Naive B cell (primary cell): ENCODE data around the gene RAPGEF3. TPM values are rescaled to one million over a fixed set of nuclear protein-coding genes. Genes with fewer than 3 reads are reported as not detected.

Experiments used
- ATAC-seq, 2 donors: fragments of 150-1000 bp; cut with Tn5 transposase; 2 replicates each; pipeline ENCODE4 v1.10.0; 2021; ENCODE audit warnings: low read depth in 2 of 2, mild to moderate bottlenecking in 2 of 2, moderate library complexity in 2 of 2
- DNase-seq: peaks from one replicate; pipeline ENCODE4 v3.0.0; 2022
- H3K27ac Mint-ChIP-seq, 6 donors: one replicate each; pipeline ENCODE4 v1.8.0; 2020 to 2022; ENCODE audit warnings: mild to moderate bottlenecking in 6 of 6, mixed read lengths in 6 of 6, moderate library complexity in 5 of 6, inconsistent platforms in 2 of 6
- H3K27me3 Mint-ChIP-seq, 3 donors: one replicate each; pipeline ENCODE4 v1.8.0; 2021 to 2022; ENCODE audit warnings: mixed read lengths in 3 of 3, mild to moderate bottlenecking in 1 of 3
- H3K36me3 Mint-ChIP-seq, 2 donors: one replicate each; pipeline ENCODE4 v1.8.0; 2020 to 2022; ENCODE audit warnings: mixed read lengths in 2 of 2, inconsistent platforms in 1 of 2, mild to moderate bottlenecking in 1 of 2
- H3K4me1 Mint-ChIP-seq, 3 donors: one replicate each; pipeline ENCODE4 v1.8.0; 2020 to 2022; ENCODE audit warnings: mixed read lengths in 3 of 3, inconsistent platforms in 1 of 3, mild to moderate bottlenecking in 1 of 3, moderate library complexity in 1 of 3
- H3K4me3 Mint-ChIP-seq, 8 donors: one replicate each; pipeline ENCODE4 v1.8.0; 2020 to 2022; ENCODE audit warnings: mild to moderate bottlenecking in 8 of 8, mixed read lengths in 8 of 8, moderate library complexity in 8 of 8, inconsistent platforms in 2 of 8
- H3K9me3 Mint-ChIP-seq, 7 donors: one replicate each; pipeline ENCODE4 v1.8.0; 2020 to 2022; ENCODE audit warnings: mixed read lengths in 7 of 7, mild to moderate bottlenecking in 5 of 7, inconsistent platforms in 2 of 7, moderate library complexity in 1 of 7
- polyA plus RNA-seq, 6 donors: library from polyadenylated mRNA; unstranded; fragments of 300-500 nt; fragmentation: Illumina TruSeq; gene quantifications; one replicate each; pipeline ENCODE4 v1.2.3, GENCODE V29; 2021; ENCODE audit warnings: low read depth in 6 of 6

The RAPGEF3 gene
- polyA plus RNA-seq, 6 donors from 2014 or later = 0.39 to 2.6 (median 0.52) TPM; not detected in 1

DNA sequence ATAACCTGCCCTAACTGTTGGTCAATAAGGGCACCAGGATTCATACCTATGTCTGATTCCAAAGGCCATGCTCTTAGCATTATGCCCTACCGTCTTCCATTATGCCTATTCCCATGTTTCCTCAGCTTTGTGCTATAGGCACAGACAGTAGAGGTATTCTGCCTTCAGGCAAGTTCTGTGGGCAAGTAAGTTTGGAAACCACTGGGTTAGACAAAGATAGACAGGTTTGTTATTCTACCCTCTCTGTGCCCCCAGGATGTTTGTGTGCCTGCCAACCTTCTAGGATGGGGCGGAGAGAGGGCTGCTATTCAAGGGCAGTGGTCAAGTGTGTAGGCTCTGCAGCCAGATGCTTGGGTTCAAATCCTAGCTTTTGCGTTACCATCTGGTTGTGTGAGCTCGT is 4.6 kb downstream of the RAPGEF3 start:
- Mint-ChIP-seq H3K27ac (peak overlapping the region in 1 of 6 donors; percentile 69), H3K4me1 (peaks cover 48 to 64% (median 60%) of the 10 kb centered on the region in 3 donors)

DNA sequence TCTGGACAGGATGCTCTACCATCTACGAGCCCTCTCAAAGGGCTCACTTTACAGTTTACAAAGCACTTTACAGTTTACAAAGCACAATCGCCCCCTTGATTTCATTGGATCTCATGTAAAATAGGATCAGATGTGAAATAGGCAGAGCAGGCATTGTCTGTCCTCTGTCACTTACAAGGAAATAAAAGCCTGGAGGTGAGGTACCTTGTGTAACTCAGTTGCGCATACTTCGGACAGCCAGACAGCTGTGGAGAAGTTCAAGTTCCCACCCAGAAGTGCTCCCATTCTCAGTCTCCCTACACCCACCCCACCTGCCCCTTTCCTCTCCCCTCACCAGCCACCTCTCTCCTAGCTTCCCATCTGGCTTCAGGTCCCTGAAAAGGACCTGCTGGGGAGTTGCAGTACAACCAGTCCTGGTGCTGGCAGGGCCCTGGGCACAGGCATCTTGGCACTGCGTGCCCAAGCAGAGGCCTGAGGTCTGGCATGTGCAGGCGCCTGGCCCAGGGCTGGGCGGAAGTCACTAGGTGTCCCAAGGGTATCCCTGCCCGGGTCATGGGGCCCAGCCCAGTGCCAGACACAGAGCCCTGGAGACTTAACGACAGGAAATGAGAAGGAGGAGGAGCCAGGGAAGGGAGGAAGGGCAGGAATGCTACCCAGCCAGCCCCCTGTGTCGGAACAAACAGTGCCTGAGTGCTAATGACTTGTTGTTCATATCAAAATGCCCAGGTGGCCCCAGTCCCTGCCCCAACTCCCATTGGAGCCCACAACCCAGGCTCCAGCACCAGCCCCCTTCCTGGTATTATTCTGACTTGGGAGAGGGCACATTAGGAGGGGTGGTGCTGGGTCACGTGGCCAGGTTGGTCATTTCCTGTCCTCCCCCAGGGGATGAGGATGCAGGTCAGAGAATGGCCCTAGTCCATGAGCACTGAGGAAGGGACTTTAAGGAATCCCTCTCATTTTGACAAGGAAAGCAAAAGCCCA is 5.4 kb downstream of the RAPGEF3 start:
- Mint-ChIP-seq H3K27me3 (no peaks in the 10 kb centered on the region), H3K4me1 (peaks cover 53 to 66% (median 65%) of the 10 kb centered on the region in 3 donors), H3K27ac (peak overlapping the region in 3 of 6 donors; percentile 69 to 89 (median 86)), H3K4me3 (peak overlapping the region in 1 of 8 donors; percentile 47), H3K36me3 (no peaks in the 10 kb centered on the region), H3K9me3 (no peaks in the 10 kb centered on the region)
- DNase-seq (no peak), ATAC-seq (no peak)

More for the DNA sequence above, 4.6 kb downstream of the RAPGEF3 start:
- ATAC-seq (no peak), DNase-seq (no peak)
- Mint-ChIP-seq H3K9me3 (no peaks in the 10 kb centered on the region), H3K36me3 (no peaks in the 10 kb centered on the region), H3K4me3 (peak overlapping the region in 1 of 8 donors; percentile 43), H3K27me3 (no peaks in the 10 kb centered on the region)

DNA sequence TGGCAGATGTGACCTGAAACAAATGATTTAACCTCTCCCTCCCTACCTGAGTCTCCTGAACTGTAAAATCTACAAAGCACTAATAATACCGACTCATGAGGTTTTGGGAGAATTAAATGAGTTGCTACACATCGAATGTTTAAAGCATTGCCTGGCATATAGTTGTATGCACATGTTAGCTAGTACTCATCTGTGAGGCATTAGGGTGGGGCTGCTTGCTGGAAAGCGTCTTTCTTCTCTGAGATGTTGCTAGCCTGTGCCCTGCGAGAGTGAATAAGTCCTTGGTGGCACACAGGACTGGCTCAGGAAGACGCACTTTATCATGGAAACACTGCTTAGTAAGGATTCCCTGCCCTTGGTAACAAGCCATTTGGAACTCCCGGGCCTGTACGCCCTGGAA is 6.1 kb downstream of the RAPGEF3 start:
- DNase-seq = no peak
- Mint-ChIP-seq H3K27me3 (no peaks in the 10 kb centered on the region), H3K9me3 (no peaks in the 10 kb centered on the region), H3K4me1 (peaks cover 49 to 66% (median 63%) of the 10 kb centered on the region in 3 donors), H3K27ac (peak overlapping the region in 1 of 6 donors; percentile 13), H3K36me3 (no peaks in the 10 kb centered on the region), H3K4me3 (no peak overlapping the region)
- ATAC-seq = no peak

DNA sequence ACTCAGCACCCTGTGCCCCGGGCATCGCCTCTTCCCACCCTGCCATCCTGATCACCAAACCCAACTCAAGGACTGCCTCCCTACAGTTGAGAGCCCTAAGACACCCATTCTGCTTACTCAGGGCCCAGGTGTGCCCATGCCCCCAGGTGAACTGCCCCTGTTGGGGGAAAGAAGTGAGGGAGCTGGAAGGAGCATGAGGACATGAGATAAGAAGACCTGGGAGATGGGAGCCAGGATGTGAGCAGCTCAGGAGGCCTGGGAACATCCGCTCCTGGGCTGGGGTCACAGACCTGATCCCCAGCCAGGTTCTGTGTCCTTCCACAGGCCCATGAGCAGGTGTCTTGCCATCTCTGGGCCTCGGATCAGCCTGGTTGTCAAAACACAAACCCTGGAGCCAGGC is 6.6 kb downstream of the RAPGEF3 start:
- ATAC-seq = no peak
- Mint-ChIP-seq H3K36me3 (no peaks in the 10 kb centered on the region), H3K27ac (no peak overlapping the region), H3K9me3 (no peaks in the 10 kb centered on the region), H3K27me3 (no peaks in the 10 kb centered on the region), H3K4me1 (peaks cover 48 to 66% (median 63%) of the 10 kb centered on the region in 3 donors), H3K4me3 (no peak overlapping the region)
- no peak for DNase-seq

DNA sequence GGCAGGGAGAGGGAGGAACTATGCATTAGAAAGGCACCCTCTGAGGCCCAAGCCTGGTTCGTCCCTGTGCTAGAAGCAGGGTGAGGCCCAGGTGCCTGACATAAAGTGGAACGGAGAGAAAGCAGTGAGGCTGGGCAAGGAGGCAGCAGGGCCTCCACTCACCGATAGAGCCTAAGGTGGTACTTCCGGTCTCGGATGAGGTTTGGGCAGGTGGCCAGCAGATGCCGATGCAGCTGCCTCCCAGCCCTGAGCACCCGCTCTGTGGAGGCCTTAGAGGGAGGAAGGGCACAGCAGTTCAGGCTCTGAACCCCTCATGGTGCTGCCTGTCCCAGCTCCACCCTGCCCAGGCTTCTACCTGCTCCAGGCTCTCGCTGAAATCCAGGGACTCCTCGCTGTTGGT is 7.1 kb downstream of the RAPGEF3 start:
- Mint-ChIP-seq H3K9me3 (no peaks in the 10 kb centered on the region), H3K36me3 (no peaks in the 10 kb centered on the region), H3K4me3 (no peak overlapping the region), H3K4me1 (peaks cover 52 to 68% (median 63%) of the 10 kb centered on the region in 3 donors), H3K27ac (no peak overlapping the region), H3K27me3 (no peaks in the 10 kb centered on the region)
- ATAC-seq (no peak), DNase-seq (no peak)

DNA sequence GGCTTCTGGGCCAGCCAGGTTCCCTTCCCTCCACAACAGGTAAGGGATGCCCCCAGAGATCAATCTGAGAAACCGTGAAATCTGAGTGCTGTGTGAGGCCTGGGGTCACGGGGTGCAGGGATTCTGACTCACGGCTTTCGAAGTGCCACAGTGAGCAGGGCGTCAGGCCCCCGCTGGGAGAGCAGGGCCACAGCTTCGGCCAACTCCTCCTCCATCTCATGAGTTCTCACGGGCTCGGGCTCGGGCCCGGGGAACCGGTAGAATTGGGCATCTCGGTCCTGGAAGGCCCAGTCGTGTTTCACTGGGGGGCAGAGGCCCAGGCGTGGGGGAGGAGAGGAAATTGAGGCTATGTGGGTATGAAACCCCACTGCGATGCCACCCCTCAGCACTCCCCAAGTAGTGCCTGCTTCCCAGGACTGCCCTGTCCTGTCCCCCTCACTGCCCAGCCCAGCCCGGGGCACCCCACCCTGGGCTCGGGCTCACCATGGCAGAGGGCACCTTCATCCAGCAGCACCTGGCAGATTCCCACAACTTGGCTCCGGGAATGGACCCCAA is 7.7 kb downstream of the RAPGEF3 start:
- no peaks in the 10 kb centered on the region for H3K36me3 Mint-ChIP-seq
- H3K4me1 Mint-ChIP-seq = peaks cover 50 to 68% (median 62%) of the 10 kb centered on the region in 3 donors
- DNase-seq (no peak), ATAC-seq (no peak)
- H3K9me3 Mint-ChIP-seq = no peaks in the 10 kb centered on the region
- no peak overlapping the region for H3K4me3 Mint-ChIP-seq
- H3K27me3 Mint-ChIP-seq = no peaks in the 10 kb centered on the region
- peak overlapping the region in 1 of 6 donors; percentile 14 for H3K27ac Mint-ChIP-seq

DNA sequence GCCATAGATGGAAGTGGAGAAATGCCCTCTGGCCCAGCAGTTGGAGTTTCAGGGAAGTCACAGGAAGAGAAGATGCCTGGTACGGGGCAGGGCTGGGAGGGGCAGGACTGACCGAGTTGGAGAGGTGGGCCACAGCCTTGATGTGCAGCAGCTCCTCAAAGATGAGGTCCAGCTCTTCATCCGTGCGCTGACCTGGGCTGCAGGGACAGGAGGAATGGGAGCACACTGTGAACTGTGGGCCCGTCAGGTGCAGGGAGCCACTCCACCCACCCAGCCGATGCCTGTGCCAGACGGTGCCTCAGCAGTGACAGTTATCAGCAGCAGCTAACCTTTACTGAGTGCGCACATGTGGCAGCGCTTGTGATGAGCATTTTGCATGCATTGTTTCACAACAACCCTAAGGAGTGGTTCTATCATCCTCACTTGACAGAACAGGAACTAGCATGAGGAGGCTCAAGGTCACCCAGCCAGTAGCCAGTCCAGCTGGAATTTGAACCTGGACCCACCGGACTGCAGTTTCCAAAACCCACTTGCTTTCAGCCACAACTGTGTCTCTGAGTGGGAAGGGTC is 8.4 kb downstream of the RAPGEF3 start:
- DNase-seq = no peak
- no peak overlapping the region for H3K27ac Mint-ChIP-seq
- no peaks in the 10 kb centered on the region for H3K27me3 Mint-ChIP-seq

DNA sequence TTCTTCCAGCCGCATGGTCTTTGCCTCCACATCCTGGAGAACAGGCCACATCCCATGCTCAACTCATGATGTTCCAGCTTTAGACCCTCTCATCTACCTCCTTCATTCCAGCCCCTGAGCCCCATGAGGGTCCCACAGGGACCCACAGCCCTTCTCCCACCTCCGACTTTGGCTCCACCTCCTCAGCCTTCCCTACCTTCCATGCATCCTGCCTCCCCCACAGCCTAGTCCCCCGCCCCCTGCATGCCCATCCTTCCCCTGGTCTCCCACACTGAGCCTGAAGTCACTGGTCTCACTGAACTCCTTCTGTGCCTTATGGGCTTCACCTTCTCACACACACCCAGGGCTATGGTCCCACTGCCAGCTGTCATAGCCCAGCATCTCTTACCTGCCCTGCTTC is 9.8 kb downstream of the RAPGEF3 start:
- Mint-ChIP-seq H3K27ac (peak overlapping the region in 2 of 6 donors; percentile 24 to 72), H3K9me3 (no peaks in the 10 kb centered on the region), H3K4me3 (peak overlapping the region in 1 of 8 donors; percentile 30), H3K36me3 (no peaks in the 10 kb centered on the region), H3K27me3 (no peaks in the 10 kb centered on the region), H3K4me1 (peaks cover 53 to 68% (median 53%) of the 10 kb centered on the region in 3 donors)
- ATAC-seq (no peak), DNase-seq (no peak)

More for the DNA sequence above, 8.4 kb downstream of the RAPGEF3 start:
- Mint-ChIP-seq H3K4me3 (no peak overlapping the region), H3K9me3 (no peaks in the 10 kb centered on the region), H3K36me3 (no peaks in the 10 kb centered on the region), H3K4me1 (peaks cover 50 to 68% (median 58%) of the 10 kb centered on the region in 3 donors)
- ATAC-seq = no peak

DNA sequence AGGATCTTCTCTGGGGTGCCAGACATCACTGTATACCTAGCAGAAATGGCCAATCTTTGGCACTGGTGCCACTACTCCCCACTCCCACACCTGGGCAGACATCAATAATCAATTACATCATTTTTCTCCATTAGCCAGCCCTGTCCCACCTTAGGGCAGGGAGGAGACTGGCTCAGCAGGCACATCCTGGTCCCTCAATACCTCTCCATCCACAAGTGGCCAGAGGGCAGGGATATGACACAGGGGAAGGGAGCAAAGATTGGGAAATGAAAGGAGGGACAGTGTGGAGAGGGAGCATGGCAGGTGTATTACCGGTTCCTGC is 10.2 kb downstream of the RAPGEF3 start:
- H3K27me3 Mint-ChIP-seq = no peaks in the 10 kb centered on the region
- ATAC-seq (no peak), DNase-seq (no peak)
- H3K4me3 Mint-ChIP-seq = no peak overlapping the region
- no peaks in the 10 kb centered on the region for H3K9me3 Mint-ChIP-seq
- no peaks in the 10 kb centered on the region for H3K36me3 Mint-ChIP-seq
- peaks cover 49 to 68% (median 53%) of the 10 kb centered on the region in 3 donors for H3K4me1 Mint-ChIP-seq
- peak overlapping the region in 1 of 6 donors; percentile 59 for H3K27ac Mint-ChIP-seq

DNA sequence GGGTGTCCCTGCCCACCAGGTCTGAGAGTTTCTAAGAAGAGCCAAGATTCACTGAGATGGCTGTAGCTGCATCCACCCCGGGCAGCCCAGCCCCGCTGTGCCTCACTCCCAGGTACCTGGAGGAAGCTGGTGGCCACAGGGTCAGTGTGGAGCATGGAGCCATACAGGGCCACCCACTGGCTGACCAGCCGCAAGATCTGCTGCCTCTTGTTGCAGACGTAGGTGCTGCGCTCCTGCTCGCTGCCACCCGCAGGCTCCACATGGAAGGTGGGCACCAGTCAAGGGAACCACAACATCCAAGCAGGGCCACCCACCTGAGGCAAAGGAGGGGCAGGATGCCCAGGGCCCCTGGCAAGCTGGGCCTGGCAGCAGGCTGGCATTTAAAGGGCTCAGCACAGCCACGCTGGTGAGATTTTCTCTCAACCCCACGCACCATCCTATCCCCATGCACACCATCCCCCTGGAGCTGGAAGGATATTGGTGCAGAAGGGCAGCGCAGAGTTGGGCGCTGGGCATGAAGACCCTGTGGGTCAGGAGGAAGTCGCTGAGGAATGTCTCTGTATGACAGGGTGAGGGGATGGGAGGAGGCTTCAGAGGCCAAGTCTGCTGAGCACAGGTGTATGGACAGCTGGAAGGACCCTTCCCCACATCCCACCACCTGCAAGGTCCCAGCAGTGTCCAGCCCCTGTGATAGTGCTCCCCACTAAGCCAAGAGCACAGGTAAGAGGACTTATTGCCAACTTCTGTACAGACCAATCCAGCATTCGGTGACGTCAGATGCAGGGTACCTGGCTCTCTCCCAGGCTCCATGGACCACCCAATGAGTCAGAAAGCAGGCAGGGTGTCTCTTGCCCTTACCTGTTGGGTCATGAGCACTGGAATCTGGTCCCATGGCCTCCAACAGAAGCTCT is 10.8 kb downstream of the RAPGEF3 start:
- no peaks in the 10 kb centered on the region for H3K27me3 Mint-ChIP-seq
- H3K9me3 Mint-ChIP-seq = no peaks in the 10 kb centered on the region
- no peak overlapping the region for H3K4me3 Mint-ChIP-seq
- peaks cover 43 to 68% (median 52%) of the 10 kb centered on the region in 3 donors for H3K4me1 Mint-ChIP-seq
- ATAC-seq = no peak
- no peaks in the 10 kb centered on the region for H3K36me3 Mint-ChIP-seq
- peak overlapping the region in 2 of 6 donors; percentile 3 to 53 for H3K27ac Mint-ChIP-seq
- no peak for DNase-seq

DNA sequence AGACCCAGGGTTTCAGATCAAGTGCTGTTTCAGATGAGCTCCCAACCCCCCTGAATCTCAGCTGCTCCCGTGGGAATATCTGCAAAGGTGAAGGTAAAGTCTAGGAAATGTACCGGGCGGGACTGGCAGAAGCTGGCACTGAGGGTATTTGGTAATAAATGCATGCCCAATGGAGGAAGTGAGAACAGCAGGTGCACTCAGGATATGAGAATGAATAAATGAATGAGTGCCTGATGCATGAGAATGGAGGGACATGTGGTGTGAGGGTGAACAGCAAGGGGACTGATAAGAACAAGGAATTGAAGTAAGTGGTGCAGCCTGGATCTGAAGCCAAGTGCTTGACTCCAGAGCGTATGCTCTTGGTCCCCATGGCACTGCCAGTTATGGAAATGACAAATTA is 11.6 kb downstream of the RAPGEF3 start:
- peak; percentile 95 to 97 for ATAC-seq
- peak; percentile 64 for DNase-seq
- H3K4me3 Mint-ChIP-seq = peak overlapping the region in 5 of 8 donors; percentile 21 to 82 (median 65)
- peaks cover 40 to 68% (median 50%) of the 10 kb centered on the region in 3 donors for H3K4me1 Mint-ChIP-seq
- H3K36me3 Mint-ChIP-seq = no peaks in the 10 kb centered on the region
- H3K27me3 Mint-ChIP-seq = no peaks in the 10 kb centered on the region
- H3K9me3 Mint-ChIP-seq = no peaks in the 10 kb centered on the region
- H3K27ac Mint-ChIP-seq = peak overlapping the region in 2 of 6 donors; percentile 3 to 88

DNA sequence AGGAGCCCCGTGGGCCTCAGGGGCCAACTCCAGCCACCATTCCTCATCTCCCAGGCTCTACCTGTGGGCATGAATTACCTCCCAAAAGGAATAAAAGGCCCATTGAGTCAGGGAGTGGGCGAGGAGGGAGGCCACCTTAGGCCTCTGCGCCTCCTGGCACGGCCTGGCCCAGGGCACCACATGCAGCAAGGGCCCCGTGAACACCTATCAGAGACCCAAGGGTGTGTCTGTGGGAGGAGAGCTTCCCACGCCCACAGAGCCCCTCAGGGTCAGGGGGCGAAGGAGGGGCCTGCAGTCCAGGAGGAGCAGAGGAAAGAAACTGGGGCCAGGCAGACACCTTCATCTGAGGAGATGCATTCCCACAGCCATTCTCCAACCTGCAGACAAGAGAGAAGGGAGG is 12.2 kb downstream of the RAPGEF3 start:
- Mint-ChIP-seq H3K9me3 (no peaks in the 10 kb centered on the region), H3K27ac (peak overlapping the region in 2 of 6 donors; percentile 33 to 88), H3K27me3 (no peaks in the 10 kb centered on the region), H3K36me3 (no peaks in the 10 kb centered on the region), H3K4me1 (peaks cover 42 to 70% (median 52%) of the 10 kb centered on the region in 3 donors), H3K4me3 (peak overlapping the region in 5 of 8 donors; percentile 23 to 65 (median 35))
- ATAC-seq = no peak
- DNase-seq = no peak

DNA sequence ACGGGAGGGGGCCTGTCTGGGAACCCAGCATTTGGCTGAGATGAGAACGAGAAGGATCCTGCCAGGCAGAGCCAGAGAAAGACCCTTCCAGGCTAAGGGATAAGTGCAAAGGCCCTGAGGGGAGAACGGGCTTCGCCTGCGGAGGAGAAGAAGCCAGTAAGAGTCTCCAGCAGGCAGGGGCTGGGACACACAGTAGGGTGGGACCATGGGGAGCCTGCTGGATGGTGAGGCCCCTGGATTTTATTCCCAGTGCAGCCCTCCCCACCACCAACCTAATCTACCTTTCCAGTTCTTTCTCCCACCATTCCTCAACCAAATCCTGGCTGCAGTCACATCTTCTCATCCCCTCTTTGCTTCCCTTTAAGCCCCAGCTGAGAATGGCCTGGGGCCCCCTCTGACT is 12.6 kb downstream of the RAPGEF3 start:
- no peaks in the 10 kb centered on the region for H3K9me3 Mint-ChIP-seq
- ATAC-seq = no peak
- no peak for DNase-seq
- H3K4me1 Mint-ChIP-seq = peaks cover 47 to 75% (median 57%) of the 10 kb centered on the region in 3 donors
- peak overlapping the region in 3 of 8 donors; percentile 20 to 74 (median 36) for H3K4me3 Mint-ChIP-seq
- H3K27me3 Mint-ChIP-seq = no peaks in the 10 kb centered on the region
- H3K27ac Mint-ChIP-seq = peak overlapping the region in 1 of 6 donors; percentile 81
- H3K36me3 Mint-ChIP-seq = no peaks in the 10 kb centered on the region
